H1 (cell line): ENCODE data around the gene ARL2BP.

Experiments
- ASH2L ChIP-seq: fragments of 200-600, 300-600 bp; sonication (generic); IDR thresholded peaks from one replicate; pipeline ENCODE4 v1.7.1; 2017; ENCODE audit warnings: low read length
- BCL11A ChIP-seq, 2 experiments: IDR thresholded peaks; one replicate each; pipeline ENCODE4 v1.6.1; 2011; ENCODE audit warnings: low read depth in 2 of 2, low read length in 2 of 2, mild to moderate bottlenecking in 2 of 2
- CTCF ChIP-seq, 3 experiments: IDR thresholded peaks; 1 replicate in 2 of 3; 2 replicates in 1 of 3; pipeline versions ENCODE4 v1.5.1 to v1.6.1; 2011; ENCODE audit warnings: low read length in 3 of 3, mild to moderate bottlenecking in 3 of 3, inconsistent platforms in 2 of 3, low read depth in 1 of 3, moderate library complexity in 1 of 3; ENCODE audit not compliant: insufficient read depth in 1 of 3; ENCODE audit errors: control extremely low read depth in 1 of 3
- EGR1 ChIP-seq: IDR thresholded peaks from 2 replicates; pipeline ENCODE4 v1.6.1; 2011; ENCODE audit warnings: low read depth, low read length, borderline replicate concordance
- EZH2 ChIP-seq: fragments of 200-600 bp; sonication (generic); IDR thresholded peaks from 2 replicates; pipeline ENCODE4 v1.7.1; 2012; ENCODE audit warnings: low read depth, mild to moderate bottlenecking, moderate library complexity, low read length, inconsistent platforms; ENCODE audit not compliant: severe bottlenecking
- GTF2F1 ChIP-seq: IDR thresholded peaks from 2 replicates; pipeline ENCODE4 v1.6.1; 2012; ENCODE audit warnings: low read depth, low read length, improper control_type of control experiment, borderline replicate concordance
- JUND ChIP-seq: IDR thresholded peaks from 2 replicates; pipeline ENCODE4 v1.6.1; 2011; ENCODE audit warnings: mild to moderate bottlenecking, improper control_type of control experiment, low read length
- KDM5A ChIP-seq: fragments of 200-600 bp; IDR thresholded peaks from 2 replicates; pipeline ENCODE4 v1.7.1; 2012; ENCODE audit warnings: mild to moderate bottlenecking, low read length, inconsistent platforms, mixed read lengths
- MAX ChIP-seq: IDR thresholded peaks from 2 replicates; pipeline ENCODE4 v1.6.1; 2012; ENCODE audit warnings: inconsistent platforms
- POLR2A ChIP-seq, 2 experiments: IDR thresholded peaks; 1 replicate in 1 of 2; 2 replicates in 1 of 2; pipeline ENCODE4 v1.6.1; 2011; ENCODE audit warnings: low read depth in 2 of 2, low read length in 2 of 2, mild to moderate bottlenecking in 2 of 2; ENCODE audit errors: control extremely low read depth in 1 of 2
- RFX5 ChIP-seq: IDR thresholded peaks from 2 replicates; pipeline ENCODE4 v1.6.1; 2011; ENCODE audit warnings: low read depth, low read length, improper control_type of control experiment, borderline replicate concordance
- SIN3A ChIP-seq, 2 experiments: IDR thresholded peaks in 1 of 2; conservative IDR thresholded peaks in 1 of 2; 2 replicates each; pipeline ENCODE4 v1.6.1; 2011 to 2012; ENCODE audit warnings: low read length in 2 of 2, improper control_type of control experiment in 1 of 2, low read depth in 1 of 2, mild to moderate bottlenecking in 1 of 2

- TF ChIP-seq MAX (no peak), ASH2L (no peak), CTCF (IDR thresholded peaks at IDR 0.05; ENCODE audit: control extremely low read depth in 1 of 3, insufficient read depth in 1 of 3, low read depth in 1 of 3, low read length in 3 of 3) (no peak), SIN3A (conservative IDR thresholded peaks at IDR 0.05 in 1 of 2, IDR thresholded peaks at IDR 0.05 in 1 of 2; ENCODE audit: low read depth in 1 of 2, low read length in 2 of 2) (no peak), POLR2A (IDR thresholded peaks at IDR 0.05; ENCODE audit: control extremely low read depth in 1 of 2, low read depth in 2 of 2, low read length in 2 of 2) (no peak), BCL11A (IDR thresholded peaks at IDR 0.05; ENCODE audit: low read depth in 2 of 2, low read length in 2 of 2) (no peak), JUND (no peak), EZH2 (no peak), KDM5A (no peak), EGR1 (no peak), RFX5 (no peak), GTF2F1 (no peak)
Measured at GRCh38 chr16:57203451-57203850, 41.6 kb upstream of the ARL2BP start.
